Measurements from ENCODE around the gene BCR. TPM values are rescaled to one million over a fixed set of nuclear protein-coding genes. Genes with fewer than 3 reads are reported as not detected.

BCR gene
- total and polyA plus RNA-seq, 2 of the 13 experiments (the other 11 are each of a cell fraction or from before 2014, with no cell fraction given), result 19.9 to 33.6 TPM

GRCh38 chr22:23246982-23247766 lies 66.9 kb downstream of the BCR start (continued):
- TF ChIP-seq HES4 (CRISPR knock-in tag; IDR thresholded peaks at IDR 0.05; ENCODE audit: borderline replicate concordance) (no peak), EZH2 (conservative IDR thresholded peaks at IDR 0.05; ENCODE audit: low read depth, low read length) (no peak), ZNF597 (CRISPR knock-in tag; IDR thresholded peaks at IDR 0.05) (no peak), ZNF326 (CRISPR knock-in tag; IDR thresholded peaks at IDR 0.05; ENCODE audit: borderline replicate concordance) (no peak), TERF1 (CRISPR knock-in tag; IDR thresholded peaks at IDR 0.05) (no peak), FUBP1 (CRISPR knock-in tag; IDR thresholded peaks at IDR 0.05; ENCODE audit: borderline replicate concordance) (no peak), ETV6 (CRISPR knock-in tag; conservative IDR thresholded peaks at IDR 0.05) (no peak), SUZ12 (IDR thresholded peaks at IDR 0.05; ENCODE audit: low read depth, low read length) (no peak), ZNF788 (CRISPR knock-in tag; IDR thresholded peaks at IDR 0.05; ENCODE audit: borderline replicate concordance) (no peak; the same call in 1 of the 2 replicates), ZNF350 (CRISPR knock-in tag; IDR thresholded peaks at IDR 0.05; ENCODE audit: borderline replicate concordance, low read depth) (peak; percentile 66; the same call in 1 of the 2 replicates), ARID2 (CRISPR knock-in tag; IDR thresholded peaks at IDR 0.05; ENCODE audit: borderline replicate concordance) (no peak), GABPA (IDR thresholded peaks at IDR 0.05; ENCODE audit: low read depth, low read length) (no peak), GABPA (CRISPR knock-in tag; IDR thresholded peaks at IDR 0.05; ENCODE audit: low read depth) (peak; percentile 73), ZGPAT (CRISPR knock-in tag; IDR thresholded peaks at IDR 0.05) (peak; percentile 51; the same call in 1 of the 2 replicates), JUND (CRISPR knock-in tag; IDR thresholded peaks at IDR 0.05) (no peak), SMAD9 (CRISPR knock-in tag; IDR thresholded peaks at IDR 0.05) (no peak), ZNF512B (CRISPR knock-in tag; IDR thresholded peaks at IDR 0.05; ENCODE audit: borderline replicate concordance) (no peak)
